ENCODE data around the gene MNX1.

The MNX1 gene

GRCh38 chr7:157032644-157033482 lies 22.4 kb upstream of the MNX1 start:
- DNase-seq: no peak

GRCh38 chr7:157032128-157032527 lies 21.7 kb upstream of the MNX1 start:
- no peak for DNase-seq

GRCh38 chr7:157028199-157028903 lies 17.9 kb upstream of the MNX1 start:
- no peak for DNase-seq

GRCh38 chr7:157027568-157028198 lies 17.2 kb upstream of the MNX1 start:
- no peak for DNase-seq

- no peak for DNase-seq
Observed at GRCh38 chr7:157024716-157025115, 14.3 kb upstream of the MNX1 start.

GRCh38 chr7:157023589-157023905 lies 13.1 kb upstream of the MNX1 start:
- DNase-seq: no peak

GRCh38 chr7:157022681-157023588 lies 12.5 kb upstream of the MNX1 start:
- DNase-seq: no peak

- DNase-seq: no peak
Observed at GRCh38 chr7:157021871-157022680, 11.6 kb upstream of the MNX1 start.

- no peak for DNase-seq
Observed at GRCh38 chr7:157021071-157021870, 10.8 kb upstream of the MNX1 start.

- DNase-seq: no peak
Observed at GRCh38 chr7:157020514-157021070, 10.1 kb upstream of the MNX1 start.

- no peak for DNase-seq
Observed at GRCh38 chr7:157019718-157020451, 9.4 kb upstream of the MNX1 start.

- DNase-seq: no peak
Observed at GRCh38 chr7:157018997-157019608, 8.6 kb upstream of the MNX1 start.

- DNase-seq: no peak
Observed at GRCh38 chr7:157018328-157018996, 8.0 kb upstream of the MNX1 start.

GRCh38 chr7:157017603-157018327 lies 7.3 kb upstream of the MNX1 start:
- DNase-seq: no peak

- DNase-seq: no peak
Observed at GRCh38 chr7:157017149-157017548, 6.7 kb upstream of the MNX1 start.

GRCh38 chr7:157016352-157017041 lies 6.0 kb upstream of the MNX1 start:
- peak; percentile 41 for DNase-seq

- no peak for DNase-seq
Observed at GRCh38 chr7:157016024-157016351, 5.5 kb upstream of the MNX1 start.
